SK-N-MC (cell line): Measurements from ENCODE around the gene ATAD2B.

Experiments used
- EZH2 ChIP-seq: fragments of 200-600 bp; sonication (generic); IDR thresholded peaks from one replicate; pipeline ENCODE4 v1.6.1; 2017; ENCODE audit warnings: antibody characterized with exemption
- POLR2AphosphoS5 ChIP-seq: IDR thresholded peaks from 2 replicates; pipeline ENCODE4 v1.6.1; 2012; ENCODE audit warnings: mild to moderate bottlenecking, low read depth, low read length, borderline replicate concordance

GRCh38 chr2:23806201-23806600 is 120.7 kb downstream of the ATAD2B start:
- TF ChIP-seq EZH2 (no peak), POLR2AphosphoS5 (no peak)
